ENCODE measurements around the gene STK25.
"Not testable (repeated sequence)": the region's sequence is repeated elsewhere in the genome, so short reads cannot be mapped to it uniquely, and the experiment has no call there.

Gene STK25

DNA sequence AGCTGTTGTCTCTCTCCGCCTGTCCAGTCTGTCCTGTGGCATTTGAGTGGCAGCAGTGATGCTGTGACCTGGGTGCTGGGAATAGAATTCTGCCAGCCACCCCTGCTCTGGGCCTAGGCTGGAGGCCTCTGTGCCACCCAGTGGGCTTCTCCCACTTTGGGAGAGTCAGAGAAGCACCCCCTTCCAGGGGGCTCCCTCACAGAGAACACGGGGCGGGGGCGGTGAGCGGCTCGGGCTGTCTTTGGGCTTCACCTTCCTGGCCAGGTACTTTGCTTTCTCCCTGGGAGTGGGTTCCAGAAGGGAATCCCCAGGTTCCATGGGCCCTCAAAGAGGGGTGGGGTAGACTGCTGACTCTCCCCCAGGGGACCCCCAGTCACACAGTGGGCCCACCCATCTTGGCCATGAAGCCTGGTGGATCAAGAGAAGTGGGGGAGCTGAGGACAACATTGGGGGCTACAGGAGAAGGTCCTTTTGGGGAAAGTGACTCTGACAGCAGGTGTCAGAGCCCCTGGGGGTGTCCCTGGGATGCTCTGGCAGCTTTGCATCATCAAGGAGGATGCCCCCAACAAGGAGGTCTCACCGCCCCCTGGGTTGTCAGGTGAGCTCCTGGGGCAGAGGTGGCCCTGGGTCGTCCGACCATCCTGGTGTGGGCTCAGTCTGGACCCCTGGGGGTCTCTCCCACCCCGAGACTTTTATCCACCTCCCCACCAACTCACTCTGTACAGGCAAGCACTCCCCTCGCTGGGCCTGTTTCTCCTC lies 31.4 kb upstream of the STK25 start:
- DNase-seq (ENCODE audit: low spot score): no peak

DNA sequence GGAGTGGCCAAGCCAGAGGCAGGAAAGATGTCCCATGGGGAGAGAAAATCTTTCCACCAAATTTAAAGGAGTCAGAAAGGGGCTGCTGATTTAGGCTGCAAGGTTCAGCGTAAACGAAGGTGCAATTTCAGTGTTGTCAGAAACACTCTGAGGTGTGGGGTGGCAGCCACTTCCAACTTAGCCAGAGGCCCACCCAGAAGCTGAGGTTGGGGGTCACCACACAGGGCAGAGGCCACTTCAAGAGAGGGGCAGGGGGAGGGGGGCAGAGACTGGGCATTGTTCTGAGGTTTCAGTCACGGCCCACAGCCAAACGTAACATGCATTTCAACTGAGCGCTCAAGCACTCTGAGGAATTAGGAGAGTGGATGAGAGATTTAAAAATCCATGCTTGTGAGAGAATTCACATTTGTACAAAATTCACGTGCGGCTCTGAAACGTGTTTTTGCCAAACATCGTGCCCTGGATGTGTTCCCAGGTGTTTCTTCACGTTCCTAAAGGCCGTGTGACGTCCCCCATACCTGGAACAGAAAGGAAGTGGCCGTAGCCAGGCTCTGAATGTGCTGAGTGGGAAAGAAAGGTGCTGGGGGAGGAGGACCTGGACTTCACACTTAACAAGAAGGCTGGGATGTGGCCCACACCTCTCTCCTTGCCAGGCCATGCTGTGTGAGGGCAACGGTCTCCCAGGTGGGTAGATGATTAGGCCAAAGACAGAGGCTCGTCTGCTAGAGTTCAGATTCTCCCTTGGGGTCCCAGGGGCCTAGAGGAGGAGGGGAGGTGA lies 30.6 kb upstream of the STK25 start:
- DNase-seq (ENCODE audit: low spot score): peak; percentile 13

DNA sequence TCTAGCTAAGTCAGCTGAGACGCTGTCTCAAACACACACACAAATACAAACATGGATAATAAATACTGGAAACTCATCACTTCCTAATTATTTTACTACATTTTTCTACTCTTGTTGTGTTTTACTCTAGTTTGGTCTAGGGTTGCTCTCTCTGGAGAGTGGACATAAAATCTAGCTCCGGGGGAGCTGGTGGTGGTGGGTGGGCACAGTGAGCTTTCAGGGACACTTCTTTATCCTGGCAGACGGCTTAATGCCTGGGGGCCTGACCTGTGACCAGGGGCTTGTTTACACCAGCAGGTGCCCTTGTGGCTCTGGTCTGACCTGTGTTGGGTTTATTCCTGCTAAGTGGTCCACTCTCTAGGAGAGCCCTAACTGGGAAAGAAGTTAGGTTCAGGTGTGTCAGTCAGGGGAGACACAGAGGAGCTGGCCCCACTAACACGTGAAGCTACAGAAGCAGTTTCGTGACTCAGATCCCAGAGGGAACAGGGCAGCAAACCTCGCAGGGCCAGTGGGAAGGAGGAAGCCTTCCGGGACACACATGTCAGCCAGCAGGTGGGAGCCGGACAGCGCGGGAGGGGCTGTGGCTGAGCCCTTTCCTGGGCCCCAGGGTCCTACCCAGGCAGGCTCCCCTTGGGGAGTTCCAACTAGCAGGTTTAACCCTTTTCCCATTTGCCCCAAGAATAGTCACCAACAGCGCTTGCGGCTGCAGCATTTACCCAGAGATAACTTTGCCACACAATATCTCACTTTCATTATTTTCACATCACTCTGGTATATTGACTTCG lies 27.7 kb upstream of the STK25 start:
- no peak for DNase-seq (ENCODE audit: low spot score)

DNA sequence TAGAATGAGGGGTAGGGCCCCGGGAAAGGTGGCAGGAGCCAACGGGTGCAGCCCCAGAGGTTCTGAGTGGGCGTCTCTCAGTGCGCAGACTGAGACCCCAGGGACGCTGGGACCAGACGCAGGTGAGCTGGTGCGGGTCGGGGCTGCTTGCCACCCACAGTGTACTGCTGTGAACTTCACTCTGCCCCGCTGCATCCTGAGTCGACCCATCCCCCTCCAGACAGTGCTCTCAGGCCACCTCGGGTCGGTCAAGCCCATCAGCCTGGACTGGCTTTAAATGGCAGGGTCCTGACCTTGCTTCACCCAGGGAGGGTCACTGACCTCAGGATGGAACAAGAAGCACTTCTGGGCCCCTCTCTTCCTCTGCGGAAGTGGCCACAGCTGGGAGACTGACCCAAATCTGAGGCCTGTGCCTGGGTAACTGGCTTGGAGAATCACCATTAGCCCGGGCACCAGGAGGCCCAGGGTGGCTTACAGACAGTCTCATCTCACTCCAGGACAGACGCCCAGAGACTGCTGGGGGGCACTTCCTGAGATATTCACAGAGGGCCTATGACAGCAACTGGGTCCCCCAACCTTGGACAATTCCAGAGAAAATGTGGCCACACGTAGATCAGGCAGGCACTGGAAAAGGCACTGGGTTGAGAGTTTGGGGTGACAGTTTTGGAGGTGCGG lies 26.5 kb upstream of the STK25 start:
- no peak for DNase-seq (ENCODE audit: low spot score)

DNA sequence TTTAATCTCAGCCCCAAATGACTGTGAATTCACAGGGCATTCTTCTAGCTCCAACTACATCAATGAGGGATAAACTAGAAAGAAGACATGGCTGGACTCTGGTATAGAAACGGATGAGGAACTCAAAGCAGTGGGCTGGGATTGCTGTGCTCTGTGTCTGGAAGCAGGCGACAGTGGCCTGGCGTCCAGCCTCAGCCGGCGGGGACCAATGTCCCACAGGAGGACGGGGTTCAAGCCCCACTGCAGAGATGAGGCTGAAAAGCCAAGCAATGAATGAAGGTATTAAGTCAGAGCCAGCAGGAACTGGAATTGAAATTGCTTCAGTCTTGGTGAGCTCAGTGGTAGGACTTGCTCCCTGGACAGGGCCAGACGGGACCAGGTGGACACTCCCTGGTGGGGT lies 25.9 kb upstream of the STK25 start:
- DNase-seq (ENCODE audit: low spot score): no peak

DNA sequence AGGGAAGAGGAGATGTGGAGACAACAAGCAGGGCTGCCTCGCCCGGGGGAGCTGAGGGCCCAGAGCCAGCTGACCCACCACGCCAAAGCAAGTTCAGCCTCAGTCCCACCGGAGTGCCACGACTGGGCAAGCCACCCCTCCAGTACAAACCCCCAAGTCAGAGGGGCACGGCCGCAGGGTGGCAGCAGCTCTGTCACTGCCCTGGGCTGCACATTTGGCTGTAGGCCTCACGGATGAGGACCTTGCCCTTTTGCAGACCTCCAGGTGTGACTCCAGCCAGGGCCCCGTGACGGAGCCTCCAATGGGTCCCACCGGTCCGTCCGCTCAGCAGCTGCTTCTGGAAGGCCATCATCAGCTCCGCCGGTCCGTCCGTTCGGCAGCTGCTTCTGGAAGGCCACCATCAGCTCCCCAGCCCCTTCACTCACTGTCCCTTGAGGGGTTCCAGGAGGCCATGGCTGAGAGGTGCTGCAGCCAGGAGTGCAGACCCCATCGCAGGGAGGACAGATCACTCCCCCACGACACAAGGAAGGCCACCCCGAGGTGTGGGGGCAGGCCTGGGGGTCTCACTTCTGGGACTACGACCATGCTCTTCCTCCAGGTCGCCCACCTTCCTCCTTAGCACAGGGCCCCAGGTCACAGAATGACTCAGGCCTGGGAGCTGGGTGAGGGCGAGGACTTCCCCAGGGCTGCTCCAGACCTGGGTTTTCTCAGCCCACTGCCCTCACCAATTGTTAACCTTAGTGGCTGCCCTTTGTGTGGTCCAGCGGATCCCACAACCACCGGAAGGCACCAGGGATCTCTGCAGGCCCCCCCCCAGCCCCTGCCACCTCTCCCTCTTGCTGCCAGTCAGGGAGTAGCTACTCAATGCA lies 24.6 kb upstream of the STK25 start:
- no peak for DNase-seq (ENCODE audit: low spot score)

DNA sequence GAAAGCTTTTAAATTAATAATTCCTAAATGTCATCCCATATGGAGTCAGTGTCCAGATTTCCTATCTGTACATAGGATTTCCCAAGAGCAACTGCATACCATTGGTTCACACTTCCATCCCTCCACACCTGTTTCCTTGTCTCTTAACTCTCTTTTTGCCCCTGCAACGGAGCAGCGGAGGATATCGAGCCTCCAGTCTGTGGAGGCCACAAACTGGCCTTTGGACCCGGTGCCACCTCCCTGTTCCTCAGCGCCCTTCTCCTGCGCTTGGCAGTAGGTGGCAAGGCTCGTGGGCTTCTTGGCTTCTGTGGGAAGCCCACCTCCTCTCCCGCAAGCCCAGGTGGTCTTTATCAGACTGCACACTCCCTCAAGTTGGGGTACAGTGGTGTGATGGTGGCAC lies 23.8 kb upstream of the STK25 start:
- DNase-seq (ENCODE audit: low spot score): no peak

DNA sequence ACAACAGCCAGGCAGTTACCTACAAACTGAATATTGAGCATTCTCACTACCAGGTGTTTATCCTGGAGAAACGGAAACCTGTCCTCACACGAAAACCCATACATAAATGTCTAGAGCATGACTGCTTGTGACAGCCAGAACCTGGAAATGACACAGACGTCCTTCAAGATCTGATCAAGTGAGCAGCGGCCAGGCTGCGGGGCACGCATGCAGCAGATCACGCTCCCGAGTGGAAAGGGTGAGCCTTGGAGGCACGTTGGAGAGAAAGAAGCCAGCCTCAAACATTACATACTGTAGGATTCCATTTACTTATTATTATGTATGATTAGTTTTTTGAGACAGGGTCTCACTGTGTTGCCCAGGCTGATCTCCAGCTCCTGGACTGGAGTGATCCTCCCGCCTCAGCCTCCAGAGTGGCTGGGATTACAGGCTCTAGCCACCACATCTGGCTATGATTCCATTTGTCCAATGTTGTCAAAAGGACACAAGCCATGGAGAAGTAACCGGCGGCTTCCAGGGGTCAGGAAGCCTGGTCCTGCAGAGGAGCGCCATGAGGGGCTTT lies 22.9 kb upstream of the STK25 start:
- no peak for DNase-seq (ENCODE audit: low spot score)

DNA sequence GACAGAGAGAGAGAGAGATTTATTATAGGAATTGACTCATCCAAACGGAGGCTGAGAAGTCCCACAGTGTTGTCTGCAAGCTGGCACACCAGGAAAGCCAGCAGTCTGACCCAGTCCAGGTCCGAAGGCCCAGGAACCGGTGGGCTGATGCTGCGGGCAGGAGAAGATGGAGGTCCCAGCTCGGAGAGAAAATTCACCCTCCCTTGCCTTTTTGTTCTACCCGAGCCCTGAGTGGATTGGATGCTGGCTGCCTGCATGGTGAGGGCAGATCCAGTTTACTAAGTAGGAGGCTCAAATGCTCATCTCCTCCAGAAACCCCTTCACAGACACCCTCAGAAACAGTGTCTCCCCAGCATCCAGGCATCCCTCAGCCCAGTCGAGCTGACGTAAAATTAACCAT lies 22.2 kb upstream of the STK25 start:
- DNase-seq (ENCODE audit: low spot score): no peak

DNA sequence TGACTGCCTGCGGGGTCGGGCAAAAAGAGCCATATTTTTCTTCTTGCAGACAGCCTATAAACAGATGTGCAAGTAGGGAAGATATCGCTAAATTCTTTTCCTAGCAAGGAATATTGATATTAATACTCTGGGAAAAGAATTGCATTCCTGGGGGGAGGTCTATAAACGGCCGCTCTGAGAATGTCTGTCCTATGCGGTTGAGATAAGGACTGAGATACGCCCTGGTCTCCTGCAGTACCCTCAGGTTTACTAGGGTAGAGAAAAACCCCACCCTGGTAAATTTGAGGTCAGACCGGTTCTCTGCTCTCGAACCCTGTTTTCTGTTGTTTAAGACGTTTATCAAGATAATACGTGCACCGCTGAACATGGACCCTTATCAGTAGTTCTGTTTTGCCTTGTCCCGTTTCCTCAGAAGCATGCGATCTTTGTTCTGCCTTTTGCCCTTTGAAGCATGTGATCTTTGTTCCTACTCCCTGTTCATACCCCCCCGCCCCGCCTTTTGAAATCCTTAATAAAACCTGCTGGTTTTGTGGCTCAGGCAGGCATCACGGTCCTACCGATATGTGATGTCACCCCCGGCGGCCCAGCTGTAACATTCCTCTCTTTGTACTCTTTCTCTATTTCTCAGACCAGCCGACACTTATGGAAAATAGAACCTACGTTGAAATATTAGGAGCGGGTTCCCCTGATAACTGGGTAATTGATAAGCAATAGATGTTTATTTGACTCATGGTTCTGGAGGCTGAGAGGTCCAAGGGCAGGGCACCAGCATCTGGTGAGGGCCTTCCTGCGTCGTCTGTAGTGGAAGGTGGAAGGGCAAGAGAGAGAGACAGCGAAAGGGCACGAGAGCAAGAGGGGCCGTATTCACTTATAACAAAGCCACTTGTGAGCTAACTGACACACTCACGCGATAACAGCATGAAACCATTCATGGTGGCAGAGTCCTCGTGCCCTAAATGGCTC lies 17.7 kb upstream of the STK25 start:
- DNase-seq (ENCODE audit: low spot score): not testable (repeated sequence)

DNA sequence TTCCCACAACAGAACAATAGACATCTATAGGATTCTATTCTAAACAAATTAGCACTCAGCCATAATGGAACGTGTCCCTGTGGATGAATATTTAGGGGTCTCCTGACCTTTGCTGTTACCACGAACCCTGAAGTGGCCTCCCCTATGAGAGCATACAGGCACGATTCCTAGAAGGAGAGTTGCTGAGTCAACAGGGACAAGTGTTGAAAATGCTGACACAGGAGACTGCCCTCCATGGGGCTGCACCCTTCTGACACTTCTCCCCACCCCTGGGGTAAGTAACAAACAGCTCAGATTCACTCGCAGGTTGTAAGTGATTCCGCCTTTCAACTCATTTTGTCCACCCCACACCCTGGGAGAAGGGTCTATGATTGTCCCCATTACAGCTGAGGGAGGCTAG lies 14.1 kb upstream of the STK25 start:
- DNase-seq (ENCODE audit: low spot score): no peak

DNA sequence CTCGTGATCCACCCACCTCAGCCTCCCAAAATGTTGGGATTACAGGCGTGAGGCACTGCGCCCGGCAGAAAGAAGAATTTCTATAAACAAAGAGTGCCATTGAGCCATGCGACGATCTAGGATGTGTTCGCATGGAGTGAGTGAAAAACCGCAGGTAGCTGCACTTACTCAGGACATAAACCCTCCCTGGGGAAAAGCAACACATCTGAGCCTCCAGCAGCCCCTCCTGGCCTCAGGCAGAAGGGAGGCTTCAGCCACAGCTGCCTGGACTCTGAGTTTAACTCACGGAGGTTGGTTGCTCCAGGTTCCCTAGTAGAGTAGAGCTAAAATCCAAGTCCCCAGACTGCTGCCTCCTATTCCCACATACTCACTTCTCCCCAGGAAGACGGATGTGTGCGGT lies 11.3 kb upstream of the STK25 start:
- DNase-seq (ENCODE audit: low spot score): no peak

DNA sequence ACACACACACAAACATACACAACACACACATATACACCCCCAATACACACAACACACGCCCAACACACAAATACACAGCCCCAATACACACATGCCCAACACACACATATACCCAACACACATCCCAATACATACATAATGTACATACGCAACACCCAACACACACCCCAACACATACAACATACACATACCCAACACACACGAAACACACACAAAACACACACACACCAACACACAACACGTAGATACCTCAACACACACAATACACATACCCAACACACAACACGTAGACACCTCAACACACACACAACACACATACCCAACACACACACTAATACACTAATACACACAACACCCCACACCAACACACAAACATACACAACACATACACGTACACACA lies 8.9 kb upstream of the STK25 start:
- no peak for DNase-seq (ENCODE audit: low spot score)

DNA sequence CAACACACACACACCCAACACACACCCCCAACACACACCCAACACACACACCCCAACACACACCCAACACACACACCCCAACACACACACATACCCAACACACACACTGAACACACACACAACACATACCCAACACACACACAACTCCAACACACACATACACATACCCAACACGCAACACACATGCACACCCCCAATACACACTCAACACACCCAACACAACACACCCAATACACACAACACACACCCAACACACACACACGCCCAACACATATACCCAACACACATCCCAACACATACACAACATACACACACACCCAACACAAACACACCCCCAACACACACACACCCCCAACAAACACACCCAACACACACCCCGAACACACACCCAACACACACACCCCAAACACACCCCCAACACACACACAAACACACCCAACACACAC lies 8.2 kb upstream of the STK25 start:
- no peak for DNase-seq (ENCODE audit: low spot score)

DNA sequence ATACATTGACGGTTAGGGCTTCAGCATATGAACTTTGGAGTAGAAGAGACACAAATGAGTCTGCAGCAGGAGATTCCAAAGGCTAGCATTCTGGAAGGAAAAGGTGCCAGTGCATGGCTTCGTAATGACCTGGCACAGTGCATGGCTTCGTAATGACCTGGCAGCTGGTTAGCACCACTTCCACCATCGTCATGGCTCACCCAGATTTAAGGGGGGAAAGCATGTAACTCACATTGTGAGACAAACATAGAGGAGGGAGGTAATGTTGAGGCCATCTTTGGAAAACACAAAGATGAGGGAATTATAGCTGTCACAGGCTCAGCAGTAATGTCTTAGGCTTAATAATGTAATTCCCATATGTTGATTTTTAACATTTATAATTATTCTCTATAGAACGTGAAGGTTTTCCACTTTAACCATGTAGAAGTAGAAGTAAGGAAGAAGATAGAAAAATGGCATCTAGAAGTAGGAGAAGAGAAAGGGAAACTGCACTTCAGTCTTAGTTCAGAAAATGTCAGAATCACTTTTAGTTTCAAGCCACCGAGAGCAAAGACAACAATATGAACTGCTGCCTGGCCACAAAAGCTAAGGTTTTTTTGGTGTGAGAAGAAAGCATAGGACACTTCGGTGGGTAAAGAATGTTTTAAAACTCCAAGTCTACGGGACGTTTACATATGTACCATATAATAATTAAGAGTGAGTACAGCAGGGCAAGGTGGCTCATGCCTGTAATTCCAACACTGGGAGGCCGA lies 6.8 kb upstream of the STK25 start:
- DNase-seq (ENCODE audit: low spot score): no peak

DNA sequence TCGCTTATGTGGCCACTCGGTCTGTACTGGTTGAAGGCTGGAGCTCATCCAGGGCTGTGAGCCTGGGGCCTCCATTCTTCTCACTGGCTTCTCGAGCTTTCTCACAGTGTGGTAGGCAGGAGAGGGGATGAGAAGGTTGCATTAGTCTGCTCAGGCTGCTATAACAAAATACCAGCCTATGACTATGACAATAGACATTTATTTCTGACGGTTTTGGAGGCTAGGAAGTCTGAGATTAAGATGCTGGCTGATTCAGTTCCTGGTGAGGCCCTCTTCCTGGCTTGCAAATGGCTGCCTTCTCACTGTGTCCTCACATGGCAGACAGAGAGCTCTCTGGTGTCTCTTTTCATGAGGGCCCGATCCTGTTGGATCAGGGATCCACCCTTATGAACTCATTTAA lies 6.2 kb upstream of the STK25 start:
- no peak for DNase-seq (ENCODE audit: low spot score)

DNA sequence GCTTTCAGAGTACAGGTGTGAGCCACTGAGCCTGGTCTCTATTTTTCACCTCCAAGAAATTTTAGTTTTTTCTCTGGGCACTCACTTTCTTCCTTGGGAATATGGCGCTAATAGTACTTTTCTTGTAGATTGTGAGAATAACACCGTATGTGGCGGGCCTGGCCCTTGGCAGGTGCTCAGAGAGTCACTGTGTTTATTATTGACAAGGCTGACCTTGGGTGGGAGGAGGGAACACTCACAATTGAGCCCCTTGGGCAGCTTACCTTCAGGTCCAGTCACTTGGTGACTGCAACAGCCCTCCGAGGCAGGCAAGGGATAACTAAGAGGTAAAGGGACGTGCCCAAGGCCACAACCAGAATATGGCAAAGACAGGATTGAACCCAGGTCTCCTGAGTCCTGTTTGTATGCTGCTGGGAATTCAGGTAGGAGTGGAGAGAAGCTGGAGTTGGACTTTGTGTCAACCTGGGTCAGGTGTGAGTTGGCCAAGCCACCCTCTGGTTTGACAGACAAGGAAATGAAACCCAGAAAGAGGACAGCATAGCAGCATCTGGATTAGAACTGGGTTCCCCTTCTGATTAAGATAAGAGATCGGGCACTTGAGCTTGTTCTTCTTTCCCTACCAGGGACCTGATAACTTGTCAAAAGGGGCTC lies 2.8 kb upstream of the STK25 start:
- DNase-seq (ENCODE audit: low spot score): no peak

DNA sequence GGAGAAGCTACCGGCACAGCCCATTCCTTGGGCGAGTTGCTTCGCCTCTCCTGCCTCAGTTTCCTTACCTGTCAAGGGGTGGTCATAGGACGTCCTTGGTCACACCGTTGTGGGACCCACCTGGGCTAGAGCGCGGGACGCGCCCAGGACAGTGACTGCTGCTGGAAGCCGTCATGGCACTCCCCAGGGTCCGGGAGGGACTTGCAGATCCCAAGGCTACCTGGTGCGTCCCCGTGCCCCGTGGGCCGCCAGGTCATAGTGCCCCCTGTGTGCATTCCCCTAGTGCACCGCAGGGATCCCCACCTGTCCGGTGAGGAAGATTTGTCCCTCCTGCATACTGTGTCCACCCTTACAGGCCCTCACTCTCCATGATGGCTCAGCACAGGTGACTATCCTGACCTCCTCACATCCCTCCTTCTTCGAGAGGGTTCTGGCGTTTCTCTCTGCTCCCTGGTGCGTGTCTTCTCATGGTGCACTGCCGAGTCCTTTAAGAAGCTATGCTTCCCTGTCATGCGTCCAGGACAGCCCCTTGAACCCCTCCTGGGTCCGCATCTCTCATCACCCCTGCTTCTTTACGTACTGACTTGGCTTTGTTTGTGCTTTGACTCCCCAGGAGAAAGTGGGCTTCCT lies 886 bp upstream of the STK25 start:
- DNase-seq (ENCODE audit: low spot score): no peak

All from HuH-7 (cell line).